Activated CD8-positive, alpha-beta memory T cell treated with anti-CD3 and anti-CD28 coated beads for 24 hours (primary cell): ENCODE data around the gene LYZL1.
"Not testable (repeated sequence)": the region's sequence is repeated elsewhere in the genome, so short reads cannot be mapped to it uniquely, and the experiment has no call there.

Experiments used
- DNase-seq: peaks from one replicate; pipeline ENCODE4 v3.0.0-alpha.2; 2020

LYZL1 gene

DNA sequence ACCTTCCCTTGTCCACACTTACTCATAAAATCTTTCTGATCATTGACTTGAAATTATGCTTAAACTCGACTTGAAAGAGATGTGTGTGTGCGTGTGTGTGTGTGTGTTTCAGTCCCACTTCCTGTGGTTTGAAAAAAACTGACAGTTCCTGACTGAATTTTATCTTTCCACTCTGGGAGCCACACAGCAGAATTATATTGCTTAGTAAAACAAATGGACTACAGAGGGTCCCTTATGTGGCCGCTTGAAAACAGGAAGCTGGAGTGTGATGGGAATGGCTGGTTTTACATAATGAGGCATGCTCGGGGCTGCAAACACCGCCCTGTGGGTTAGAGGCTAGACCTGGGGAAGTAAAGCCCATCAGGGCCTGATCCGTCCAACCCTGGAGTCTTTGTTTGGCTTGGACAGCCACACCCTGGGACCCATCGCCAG lies 54.8 kb downstream of the LYZL1 start:
- no peak for DNase-seq

GRCh38 chr10:29344073-29344820 lies 55.4 kb downstream of the LYZL1 start:
- no peak for DNase-seq

GRCh38 chr10:29345144-29345909 lies 56.5 kb downstream of the LYZL1 start:
- DNase-seq = no peak

GRCh38 chr10:29345910-29346209 lies 57.0 kb downstream of the LYZL1 start:
- DNase-seq = no peak

DNA sequence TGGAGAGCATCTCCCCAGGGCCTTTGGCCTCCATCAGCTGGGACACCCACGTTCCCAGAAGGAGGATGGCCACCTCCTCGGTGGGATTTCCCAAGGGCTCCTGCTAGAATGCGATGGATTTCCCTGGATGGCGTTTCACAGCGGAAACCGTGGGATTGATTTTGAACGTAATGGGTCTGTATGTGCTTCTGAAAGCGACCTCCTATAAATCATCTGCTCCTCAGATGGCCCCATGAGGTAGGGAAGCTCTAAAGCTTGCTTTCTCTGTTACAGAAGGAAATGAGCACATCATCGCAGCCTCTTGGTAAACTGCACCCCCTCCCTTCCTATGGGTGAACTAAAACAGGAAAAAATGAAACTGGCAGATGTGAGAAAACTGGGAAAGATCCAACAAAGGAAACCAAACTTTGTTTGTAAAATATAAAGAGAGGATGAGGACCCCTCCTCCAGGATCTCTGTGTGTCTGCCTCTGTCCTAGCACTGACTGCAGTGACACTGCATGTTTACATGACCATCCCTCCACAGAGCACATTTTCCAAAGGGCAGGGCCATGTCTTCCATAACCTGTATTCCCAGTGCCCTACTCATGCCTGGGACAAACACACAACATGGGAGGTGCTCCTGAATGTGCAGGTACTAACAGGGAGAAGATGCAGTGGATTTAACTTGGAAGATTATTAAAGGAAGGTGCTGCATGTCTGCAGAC lies 57.6 kb downstream of the LYZL1 start:
- DNase-seq = no peak

- no peak for DNase-seq
Observed at GRCh38 chr10:29348836-29349235, 60.0 kb downstream of the LYZL1 start.

DNA sequence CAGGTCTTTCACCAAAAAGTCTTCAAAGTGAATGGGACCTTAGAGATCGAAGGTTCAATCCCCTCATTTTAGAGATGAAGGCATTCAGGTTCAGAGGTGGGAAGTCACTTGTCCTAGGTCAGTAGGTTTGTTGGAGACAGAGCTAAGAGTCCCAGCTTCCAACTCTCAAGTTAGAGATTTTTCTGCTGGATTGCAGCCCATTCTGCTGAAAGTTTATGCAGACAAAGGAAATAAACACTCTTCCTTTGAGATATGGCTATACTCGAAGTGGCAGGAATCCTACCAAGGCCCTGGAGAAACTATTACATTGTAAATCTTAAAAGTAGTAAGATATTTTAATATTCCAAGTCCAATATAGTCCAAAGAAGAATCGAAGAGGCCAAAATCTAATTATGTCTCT lies 64.4 kb downstream of the LYZL1 start:
- no peak for DNase-seq

- no peak for DNase-seq
Observed at GRCh38 chr10:29353887-29354561, 65.2 kb downstream of the LYZL1 start.

DNA sequence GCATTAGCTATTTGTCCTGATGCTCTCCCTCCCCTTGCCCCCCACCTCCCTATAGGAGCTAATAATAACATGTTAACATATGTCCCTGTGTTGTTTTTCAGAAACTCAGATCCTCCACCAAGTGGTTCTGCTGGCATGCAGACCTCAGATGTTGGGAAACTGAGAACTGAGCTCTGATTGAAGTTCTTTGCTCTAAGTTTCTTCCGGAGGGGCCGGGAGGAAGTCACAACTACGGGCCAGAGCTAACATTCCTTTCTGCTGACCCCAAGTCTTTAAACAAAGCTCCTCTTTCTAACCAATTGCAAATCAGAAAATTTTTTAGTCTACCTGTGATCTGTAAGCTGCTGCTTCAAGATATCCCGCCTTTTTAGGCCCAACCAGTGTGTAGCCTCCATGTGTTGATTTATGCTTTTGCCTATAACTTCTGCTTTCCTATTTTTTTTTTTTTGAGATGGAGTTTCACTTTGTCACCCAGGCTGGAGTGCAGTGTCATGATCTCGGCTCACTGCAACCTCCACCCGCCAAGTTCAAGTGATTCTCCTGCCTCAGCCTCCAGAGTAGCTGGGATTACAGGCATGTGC lies 66.6 kb downstream of the LYZL1 start:
- no peak for DNase-seq

DNA sequence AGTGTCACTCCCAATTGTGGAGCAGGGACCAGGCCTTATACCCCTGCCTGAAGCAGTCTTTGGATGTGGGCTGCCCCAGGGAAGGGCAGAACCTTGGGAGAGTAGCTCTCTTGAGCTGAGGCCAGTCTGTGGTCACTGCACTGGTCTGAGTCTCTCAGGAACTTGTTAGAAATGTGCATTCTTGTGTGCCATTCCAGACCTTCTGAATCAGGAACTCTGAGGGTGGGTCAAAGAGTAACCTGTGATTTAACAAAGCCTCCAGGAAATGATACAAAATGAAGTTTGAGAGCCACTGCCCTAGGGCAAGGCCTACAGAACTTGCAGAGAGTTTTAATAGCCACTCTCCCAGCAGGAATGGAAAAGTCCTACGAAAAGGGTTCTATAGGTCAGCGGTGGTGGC lies 68.1 kb downstream of the LYZL1 start:
- no peak for DNase-seq

DNA sequence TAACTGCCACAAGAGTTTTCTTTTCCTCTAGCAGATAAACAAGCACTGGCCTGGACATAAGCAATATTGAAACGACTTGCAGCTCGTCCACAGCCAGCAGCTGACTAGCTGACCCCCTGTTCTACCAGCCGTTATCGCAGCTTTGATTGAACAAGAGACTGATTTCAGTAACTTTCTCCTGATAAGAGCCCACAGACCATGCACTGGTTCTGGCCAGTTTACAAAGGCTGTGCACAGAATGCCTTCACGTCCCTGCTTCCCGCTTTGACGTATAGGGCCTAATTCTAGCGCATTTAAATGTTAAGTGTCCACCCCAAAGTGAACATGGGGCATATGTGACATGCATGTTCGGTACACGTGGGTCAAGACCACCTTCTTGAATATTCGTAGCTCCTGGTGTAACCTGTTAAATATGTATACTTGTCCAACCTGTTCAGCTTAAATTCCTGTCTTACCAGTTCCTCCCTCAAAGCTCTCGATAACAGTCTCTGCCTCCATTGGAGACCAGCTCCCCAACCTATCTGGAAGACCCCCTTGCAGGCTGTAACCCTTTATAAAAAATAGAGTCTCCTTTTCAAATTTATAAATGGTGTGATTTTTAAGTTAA lies 69.2 kb downstream of the LYZL1 start:
- no peak for DNase-seq

DNA sequence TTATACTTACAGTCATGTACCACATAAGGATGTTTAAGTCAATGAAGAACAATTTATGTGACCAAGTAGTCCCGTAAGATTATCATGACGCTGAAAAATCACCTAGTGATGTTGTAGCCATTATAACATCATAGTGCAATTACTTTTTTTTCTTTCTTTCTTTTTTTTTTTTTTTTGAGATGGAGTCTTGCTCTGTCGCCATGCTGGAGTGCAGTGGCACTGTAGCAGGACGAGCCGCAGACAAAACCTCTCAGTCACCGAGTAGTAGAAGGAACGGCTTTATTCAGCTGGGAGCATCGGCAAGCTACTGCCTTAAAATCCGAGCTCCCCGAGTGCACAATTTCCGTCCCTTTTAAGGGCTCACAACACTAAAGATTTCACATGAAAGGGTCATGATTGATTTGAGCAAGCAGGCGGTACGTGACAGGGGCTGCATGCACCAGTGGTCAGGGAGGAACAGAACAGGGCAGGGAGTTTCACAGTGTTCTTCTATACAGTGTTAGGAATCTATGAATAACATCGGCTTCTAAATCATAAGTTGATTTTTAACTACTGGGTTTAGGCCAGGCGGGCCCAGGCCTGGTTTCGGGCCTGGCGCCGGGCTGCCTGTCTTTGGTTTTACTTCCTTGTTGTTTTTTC lies 71.5 kb downstream of the LYZL1 start:
- not testable (repeated sequence) for DNase-seq
